HEK293T (cell line): ENCODE data around the gene PPFIA2.
"Not testable (repeated sequence)": the region's sequence is repeated elsewhere in the genome, so short reads cannot be mapped to it uniquely, and the experiment has no call there.

Experiments
- ARNT ChIP-seq: fragments of 450-650 bp; IDR thresholded peaks from 2 replicates; pipeline ENCODE4 v1.6.1; 2017; ENCODE audit warnings: mild to moderate bottlenecking
- BHLHE40 ChIP-seq: fragments of 450-650 bp; IDR thresholded peaks from 2 replicates; pipeline ENCODE4 v1.6.1; 2016; ENCODE audit warnings: mild to moderate bottlenecking, moderate library complexity, borderline replicate concordance
- ELF4 ChIP-seq: fragments of 450-650 bp; IDR thresholded peaks from 2 replicates; pipeline ENCODE4 v1.6.1; 2017; ENCODE audit warnings: antibody characterized with exemption
- FOXA1 ChIP-seq: fragments of 450-650 bp; IDR thresholded peaks from 2 replicates; pipeline ENCODE4 v1.6.1; 2016; ENCODE audit warnings: mild to moderate bottlenecking
- FOXK2 ChIP-seq: fragments of 450-650 bp; IDR thresholded peaks from 2 replicates; pipeline ENCODE4 v1.6.1; 2016; ENCODE audit warnings: mild to moderate bottlenecking
- FOXM1 ChIP-seq: fragments of 450-650 bp; IDR thresholded peaks from 2 replicates; pipeline ENCODE4 v1.6.1; 2017; ENCODE audit warnings: mild to moderate bottlenecking, borderline replicate concordance
- HDGF ChIP-seq: fragments of 450-650 bp; IDR thresholded peaks from 2 replicates; pipeline ENCODE4 v1.6.1; 2017; ENCODE audit warnings: antibody characterized with exemption, borderline replicate concordance
- L3MBTL2 ChIP-seq: fragments of 450-650 bp; conservative IDR thresholded peaks from 2 replicates; pipeline ENCODE4 v1.6.1; 2016; ENCODE audit warnings: mild to moderate bottlenecking
- LEF1 ChIP-seq: fragments of 450-650 bp; IDR thresholded peaks from 2 replicates; pipeline ENCODE4 v1.6.1; 2017; ENCODE audit warnings: mild to moderate bottlenecking, borderline replicate concordance
- NFRKB ChIP-seq: fragments of 450-650 bp; IDR thresholded peaks from 2 replicates; pipeline ENCODE4 v1.6.1; 2016; ENCODE audit warnings: mild to moderate bottlenecking, moderate library complexity
- SP1 ChIP-seq: fragments of 450-650 bp; IDR thresholded peaks from 2 replicates; pipeline ENCODE4 v1.6.1; 2017
- SUZ12 ChIP-seq: fragments of 450-650 bp; IDR thresholded peaks from 2 replicates; pipeline ENCODE4 v1.6.1; 2016; ENCODE audit warnings: mild to moderate bottlenecking
- ZNF384 ChIP-seq: fragments of 450-650 bp; IDR thresholded peaks from 2 replicates; pipeline ENCODE4 v1.6.1; 2016
- TF ChIP-seq, protein P1 (sequence below): fragments of 450-650 bp; IDR thresholded peaks from 2 replicates; pipeline ENCODE4 v1.6.1; 2016

DNA sequence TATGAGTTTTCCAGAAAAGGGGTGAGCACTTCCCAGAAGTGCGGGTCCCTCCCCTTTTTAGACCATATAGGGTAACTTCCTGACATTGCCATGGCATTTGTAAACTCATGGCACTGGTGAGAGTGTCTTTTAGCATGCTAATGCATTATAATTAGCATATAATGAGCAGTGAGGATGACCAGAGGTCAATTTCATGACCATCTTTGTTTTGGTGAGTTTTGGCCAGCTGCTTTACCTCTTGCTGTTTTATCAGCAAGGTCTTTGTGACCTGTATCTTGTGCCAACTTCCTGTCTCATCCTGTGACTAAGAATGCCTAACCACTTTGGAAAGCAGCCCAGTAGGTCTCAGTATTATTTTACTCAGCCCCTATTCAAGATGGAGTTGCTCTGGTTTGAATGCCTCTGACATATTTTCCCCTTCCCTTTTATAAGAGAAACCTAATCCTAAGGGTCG is 549.4 kb downstream of the PPFIA2 start:
- TF ChIP-seq SP1, FOXM1, ARNT, L3MBTL2, BHLHE40, FOXK2, NFRKB, ZNF384, SUZ12, ELF4, HDGF, FOXA1, LEF1: not testable (repeated sequence)
- TF ChIP-seq, protein P1, sequence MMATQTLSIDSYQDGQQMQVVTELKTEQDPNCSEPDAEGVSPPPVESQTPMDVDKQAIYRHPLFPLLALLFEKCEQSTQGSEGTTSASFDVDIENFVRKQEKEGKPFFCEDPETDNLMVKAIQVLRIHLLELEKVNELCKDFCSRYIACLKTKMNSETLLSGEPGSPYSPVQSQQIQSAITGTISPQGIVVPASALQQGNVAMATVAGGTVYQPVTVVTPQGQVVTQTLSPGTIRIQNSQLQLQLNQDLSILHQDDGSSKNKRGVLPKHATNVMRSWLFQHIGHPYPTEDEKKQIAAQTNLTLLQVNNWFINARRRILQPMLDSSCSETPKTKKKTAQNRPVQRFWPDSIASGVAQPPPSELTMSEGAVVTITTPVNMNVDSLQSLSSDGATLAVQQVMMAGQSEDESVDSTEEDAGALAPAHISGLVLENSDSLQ, result not testable (repeated sequence)
